Naive B cell (primary cell): Measurements from ENCODE around the gene LAYN. TPM values are rescaled to one million over a fixed set of nuclear protein-coding genes. Genes with fewer than 3 reads are reported as not detected.

ENCODE experiments used
- polyA plus RNA-seq, 6 donors: library from polyadenylated mRNA; unstranded; fragments of 300-500 nt; fragmentation: Illumina TruSeq; gene quantifications; one replicate each; pipeline ENCODE4 v1.2.3, GENCODE V29; 2021; ENCODE audit warnings: low read depth in 6 of 6

Gene LAYN
- polyA plus RNA-seq, 6 donors from 2014 or later = not detected

Other genes with a start within 250 kb of the LAYN start
- under 1 TPM in 1 of 6 donors, not detected in 5; 0.77 TPM for gene POU2AF3, start 242.2 kb upstream of the LAYN start, polyA plus RNA-seq
- gene POU2AF1, start 161.4 kb upstream of the LAYN start, polyA plus RNA-seq = 100 to 1,000 TPM in 2 of 6 donors, 10 to 100 TPM in 4; 63.6 to 114 (median 89.3) TPM
- not detected for gene BTG4, start 28.3 kb upstream of the LAYN start, polyA plus RNA-seq
- not detected for gene HOATZ, start 25.9 kb upstream of the LAYN start, polyA plus RNA-seq
- 1 to 10 TPM in 1 of 6 donors, under 1 TPM in 5; 0.09 to 1.0 (median 0.31) TPM for gene SIK2, start 61.7 kb downstream of the LAYN start, polyA plus RNA-seq
- gene PPP2R1B, start 225.7 kb downstream of the LAYN start, polyA plus RNA-seq = 10 to 100 TPM; 14.8 to 23.0 (median 18.6) TPM